ENCODE measurements around the gene SAYSD1. TPM values are rescaled to one million over a fixed set of nuclear protein-coding genes. Genes with fewer than 3 reads are reported as not detected.

SAYSD1 gene
- total and polyA plus RNA-seq, 2 experiments from 2014 or later, result 14.4 to 20.2 TPM

DNA sequence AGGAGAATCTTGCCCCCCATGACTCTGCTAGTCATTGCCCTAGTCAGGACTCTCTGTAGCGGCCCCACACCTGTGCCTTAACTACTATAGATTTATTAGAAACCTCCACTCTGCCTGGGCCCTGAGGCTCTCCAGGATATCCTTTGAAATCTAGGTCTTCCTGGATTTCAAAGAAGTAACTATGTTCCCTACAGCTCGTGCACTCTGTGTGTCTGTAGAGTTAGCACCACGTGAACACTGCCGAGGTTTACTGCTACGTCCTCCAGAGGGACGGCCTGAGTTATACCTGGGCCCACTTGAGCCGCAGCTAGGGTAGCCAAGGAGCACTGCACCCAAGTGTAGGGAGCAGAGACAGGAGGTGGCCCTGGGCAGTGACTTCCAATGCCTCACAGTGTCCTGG is 46.6 kb downstream of the SAYSD1 start:
- in situ Hi-C loops (cut with MboI), result no loop called here
- DNase-seq, result no peak
- 42 to 49% methylated on average over 7 of the region's 7 CpGs for WGBS, 2 experiments (ENCODE audit: low coverage in 1 of 2, low lambda C conversion rate in 2 of 2, missing lambda C conversion rate in 2 of 2)

DNA sequence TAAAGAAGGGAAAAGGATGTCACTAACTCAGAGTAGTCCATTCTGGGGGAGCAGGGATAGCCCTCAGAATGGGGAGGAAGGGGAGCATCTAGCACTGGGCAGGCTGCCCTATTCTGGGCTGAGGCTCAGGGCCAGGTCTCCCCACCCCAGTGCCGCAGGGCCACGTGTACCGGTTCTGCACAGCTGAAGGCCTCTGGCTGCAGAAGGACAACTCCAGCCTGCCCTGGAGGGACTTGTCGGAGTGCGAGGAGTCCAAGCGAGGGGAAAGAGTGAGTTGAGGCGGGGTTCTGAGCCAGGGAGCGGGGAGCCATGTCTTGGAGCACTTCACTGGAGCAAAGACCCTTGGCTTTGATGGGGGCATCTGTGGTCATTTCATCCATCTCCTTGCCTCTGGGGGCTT is 49.4 kb downstream of the SAYSD1 start:
- H2AFZ ChIP-seq, result no peak overlapping the region
- no peaks in the 10 kb centered on the region for H3F3A ChIP-seq (ENCODE audit: insufficient read depth)
- no peak overlapping the region for H3K4me3 ChIP-seq
- H3K9me3 ChIP-seq (ENCODE audit: low read depth), result no peaks in the 10 kb centered on the region
- in situ Hi-C loops (cut with MboI), result no loop called here
- H3K4me2 ChIP-seq (ENCODE audit: unreplicated experiment), result no peak overlapping the region
- TF ChIP-seq EZH2 (IDR thresholded peaks at IDR 0.05; ENCODE audit: insufficient read depth, poor library complexity, severe bottlenecking) (no peak), EZH2phosphoT487 (IDR thresholded peaks at IDR 0.05; ENCODE audit: insufficient read depth, low read depth) (no peak)
- no peaks in the 10 kb centered on the region for H3K4me1 ChIP-seq (ENCODE audit: insufficient read depth)
- DNase-seq, result no peak
- no peaks in the 10 kb centered on the region for H3K36me3 ChIP-seq (ENCODE audit: low read depth)
- H3K79me2 ChIP-seq (ENCODE audit: insufficient read depth), result no peaks in the 10 kb centered on the region
- peaks cover 15% of the 10 kb centered on the region; the same call in 1 of the 2 replicates for H3K27me3 ChIP-seq (replicated peaks; ENCODE audit: insufficient read depth)
- WGBS, 2 experiments (ENCODE audit: low coverage in 1 of 2, low lambda C conversion rate in 2 of 2, missing lambda C conversion rate in 2 of 2), result 50 to 54% methylated on average over 8 of the region's 8 CpGs
- no peaks in the 10 kb centered on the region for H3K9me2 ChIP-seq (ENCODE audit: insufficient read depth)
- H3K27ac ChIP-seq, result no peak overlapping the region
- no peak overlapping the region for H3K9ac ChIP-seq
- no peaks in the 10 kb centered on the region for H4K20me1 ChIP-seq (ENCODE audit: insufficient read depth)

More for the DNA sequence above, 46.6 kb downstream of the SAYSD1 start:
- Histone ChIP-seq H3K4me2 (ENCODE audit: unreplicated experiment) (no peak overlapping the region), H4K20me1 (ENCODE audit: insufficient read depth) (no peaks in the 10 kb centered on the region), H3K36me3 (ENCODE audit: low read depth) (no peaks in the 10 kb centered on the region), H3K27me3 (replicated peaks; ENCODE audit: insufficient read depth) (peaks cover 21% of the 10 kb centered on the region; the same call in 1 of the 2 replicates), H3K9ac (no peak overlapping the region), H3K9me2 (ENCODE audit: insufficient read depth) (no peaks in the 10 kb centered on the region), H3F3A (ENCODE audit: insufficient read depth) (no peaks in the 10 kb centered on the region), H3K79me2 (ENCODE audit: insufficient read depth) (no peaks in the 10 kb centered on the region), H3K9me3 (ENCODE audit: low read depth) (no peaks in the 10 kb centered on the region), H2AFZ (no peak overlapping the region), H3K4me1 (ENCODE audit: insufficient read depth) (no peaks in the 10 kb centered on the region), H3K27ac (no peak overlapping the region), H3K4me3 (no peak overlapping the region)
- TF ChIP-seq EZH2phosphoT487 (IDR thresholded peaks at IDR 0.05; ENCODE audit: insufficient read depth, low read depth) (no peak), EZH2 (IDR thresholded peaks at IDR 0.05; ENCODE audit: insufficient read depth, poor library complexity, severe bottlenecking) (no peak)

DNA sequence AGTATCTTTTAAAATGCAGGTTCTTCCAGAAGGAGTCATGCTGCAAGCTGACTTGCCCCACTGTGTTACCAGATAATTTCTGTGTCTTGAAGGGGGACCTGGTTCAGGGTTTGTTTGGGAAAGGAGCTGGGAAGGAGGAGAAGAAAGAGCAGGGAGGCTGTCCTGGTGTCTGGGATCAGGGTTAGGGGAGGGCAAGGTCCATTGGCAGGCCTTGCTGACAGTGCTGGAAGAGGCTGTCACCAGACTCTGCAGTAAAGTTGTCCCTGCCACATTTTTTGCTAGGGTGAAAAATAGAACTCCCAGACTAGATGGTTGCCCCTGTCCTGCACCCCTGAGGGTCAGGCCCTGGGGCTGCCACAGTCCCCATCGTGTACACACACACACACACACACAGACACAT is 51.5 kb downstream of the SAYSD1 start:
- no peak overlapping the region for H2AFZ ChIP-seq
- in situ Hi-C loops (cut with MboI), result no loop called here
- TF ChIP-seq EZH2 (IDR thresholded peaks at IDR 0.05; ENCODE audit: insufficient read depth, poor library complexity, severe bottlenecking), result no peak
- TF ChIP-seq EZH2phosphoT487 (IDR thresholded peaks at IDR 0.05; ENCODE audit: insufficient read depth, low read depth), result no peak
- H3K27ac ChIP-seq, result no peak overlapping the region
- H3K36me3 ChIP-seq (ENCODE audit: low read depth), result no peaks in the 10 kb centered on the region
- 0 out of 2 replicates have a peak, but pooled peaks cover 8% of the 10 kb centered on the region for H3K27me3 ChIP-seq (replicated peaks; ENCODE audit: insufficient read depth)
- no peaks in the 10 kb centered on the region for H3K9me3 ChIP-seq (ENCODE audit: low read depth)
- 0 to 6% methylated on average over 1 of the region's 1 CpG for WGBS, 2 experiments (ENCODE audit: low coverage in 1 of 2, low lambda C conversion rate in 2 of 2, missing lambda C conversion rate in 2 of 2)
- H3K4me1 ChIP-seq (ENCODE audit: insufficient read depth), result no peaks in the 10 kb centered on the region
- H3K79me2 ChIP-seq (ENCODE audit: insufficient read depth), result no peaks in the 10 kb centered on the region
- DNase-seq, result no peak
- H3K9me2 ChIP-seq (ENCODE audit: insufficient read depth), result no peaks in the 10 kb centered on the region
- H3K4me3 ChIP-seq, result no peak overlapping the region
- H3F3A ChIP-seq (ENCODE audit: insufficient read depth), result no peaks in the 10 kb centered on the region
- no peak overlapping the region for H3K4me2 ChIP-seq (ENCODE audit: unreplicated experiment)
- H4K20me1 ChIP-seq (ENCODE audit: insufficient read depth), result no peaks in the 10 kb centered on the region
- H3K9ac ChIP-seq, result no peak overlapping the region

- TF ChIP-seq EZH2 (IDR thresholded peaks at IDR 0.05; ENCODE audit: insufficient read depth, poor library complexity, severe bottlenecking) (no peak), EZH2phosphoT487 (IDR thresholded peaks at IDR 0.05; ENCODE audit: insufficient read depth, low read depth) (no peak)
- no peak for DNase-seq
- WGBS, 2 experiments (ENCODE audit: low coverage in 1 of 2, low lambda C conversion rate in 2 of 2, missing lambda C conversion rate in 2 of 2), result 15% methylated on average over 10 of the region's 10 CpGs
Observed at GRCh38 chr6:39062014-39062740, 52.8 kb downstream of the SAYSD1 start.

More at GRCh38 chr6:39062014-39062740, 52.8 kb downstream of the SAYSD1 start:
- no peak overlapping the region for H3K9ac ChIP-seq
- H3K36me3 ChIP-seq (ENCODE audit: low read depth), result no peaks in the 10 kb centered on the region
- in situ Hi-C loops (cut with MboI), result no loop called here
- H2AFZ ChIP-seq, result no peak overlapping the region
- H3K4me2 ChIP-seq (ENCODE audit: unreplicated experiment), result no peak overlapping the region
- no peak overlapping the region for H3K4me3 ChIP-seq
- H3K9me3 ChIP-seq (ENCODE audit: low read depth), result no peaks in the 10 kb centered on the region
- no peaks in the 10 kb centered on the region for H3K4me1 ChIP-seq (ENCODE audit: insufficient read depth)
- no peaks in the 10 kb centered on the region for H3K79me2 ChIP-seq (ENCODE audit: insufficient read depth)
- no peaks in the 10 kb centered on the region for H4K20me1 ChIP-seq (ENCODE audit: insufficient read depth)
- H3F3A ChIP-seq (ENCODE audit: insufficient read depth), result no peaks in the 10 kb centered on the region
- no peaks in the 10 kb centered on the region for H3K9me2 ChIP-seq (ENCODE audit: insufficient read depth)
- H3K27me3 ChIP-seq (replicated peaks; ENCODE audit: insufficient read depth), result 0 out of 2 replicates have a peak, but pooled peaks cover 6% of the 10 kb centered on the region
- no peak overlapping the region for H3K27ac ChIP-seq

All from GM23248 (cell line).